Esophagus mucosa (tissue), 1 donor: ENCODE data around the gene HES4. TPM values are rescaled to one million over a fixed set of nuclear protein-coding genes. Genes with fewer than 3 reads are reported as not detected.
"Not testable (repeated sequence)": the region's sequence is repeated elsewhere in the genome, so short reads cannot be mapped to it uniquely, and the experiment has no call there.

ENCODE experiments used
- ATAC-seq: fragments of 200-7000 bp; cut with Tn5 transposase; one replicate; pipeline ENCODE4 v1.9.1; 2020
- total RNA-seq: library from RNA; stranded (reverse); gene quantifications from one replicate; pipeline ENCODE4 v1.2.4, GENCODE V29; 2023
- donor health status: DM: yes; HTN: yes; CAD: no.

The HES4 gene
- total RNA-seq, 1 donor from 2014 or later, result 15.7 TPM

GRCh38 chr1:1033009-1033587, 33.2 kb upstream of the HES4 start:
- peak; percentile 89 for ATAC-seq

DNA sequence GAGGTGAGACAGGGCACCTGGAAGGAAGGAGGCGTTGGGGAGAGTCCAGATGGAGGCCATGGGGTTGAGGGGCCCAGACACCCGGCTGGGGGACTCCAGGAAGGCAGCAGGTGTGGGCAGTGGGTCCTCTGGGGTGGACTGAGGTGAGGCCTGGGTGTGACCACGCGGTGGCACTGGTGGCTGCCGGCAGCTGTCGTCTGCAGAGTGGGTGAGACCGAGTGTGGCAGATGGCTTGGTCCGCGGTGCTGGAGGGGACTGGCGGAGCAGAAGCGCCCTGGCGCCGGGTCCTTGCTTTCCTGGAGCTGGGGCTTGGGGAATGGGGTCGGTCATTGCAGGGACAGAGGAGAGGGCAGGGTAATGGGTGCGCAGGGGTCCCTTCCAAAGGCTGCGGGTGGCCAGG, 32.5 kb upstream of the HES4 start:
- ATAC-seq, result peak; percentile 2

DNA sequence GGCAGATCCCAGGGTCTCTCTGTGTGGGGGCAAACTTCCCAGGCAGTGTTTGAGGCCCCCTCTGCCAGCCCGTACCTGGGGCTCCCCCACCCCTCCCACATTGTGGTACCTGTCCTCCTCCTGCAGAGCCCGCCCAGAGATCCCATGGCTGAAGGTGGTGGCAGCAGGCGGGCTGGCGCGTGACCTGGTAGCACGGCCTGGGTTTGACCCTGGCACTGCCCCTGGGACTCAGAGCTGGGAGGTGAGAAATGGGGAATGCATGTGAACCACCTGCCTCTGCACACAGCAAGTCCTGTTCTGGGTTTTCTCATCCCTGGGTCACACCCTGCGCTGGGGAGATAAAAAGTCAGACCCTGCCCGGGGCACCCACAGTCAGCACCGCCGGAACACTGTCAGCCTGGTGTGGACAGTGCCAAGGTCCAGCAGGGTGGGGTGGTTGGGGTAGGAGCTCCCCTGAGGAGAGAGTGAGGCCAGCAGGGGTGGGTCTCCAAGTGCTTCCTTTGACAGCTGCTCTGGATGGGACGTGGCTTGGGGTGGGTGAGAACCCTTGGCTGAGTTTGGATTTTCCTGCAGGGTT, 31.9 kb upstream of the HES4 start:
- no peak for ATAC-seq

DNA sequence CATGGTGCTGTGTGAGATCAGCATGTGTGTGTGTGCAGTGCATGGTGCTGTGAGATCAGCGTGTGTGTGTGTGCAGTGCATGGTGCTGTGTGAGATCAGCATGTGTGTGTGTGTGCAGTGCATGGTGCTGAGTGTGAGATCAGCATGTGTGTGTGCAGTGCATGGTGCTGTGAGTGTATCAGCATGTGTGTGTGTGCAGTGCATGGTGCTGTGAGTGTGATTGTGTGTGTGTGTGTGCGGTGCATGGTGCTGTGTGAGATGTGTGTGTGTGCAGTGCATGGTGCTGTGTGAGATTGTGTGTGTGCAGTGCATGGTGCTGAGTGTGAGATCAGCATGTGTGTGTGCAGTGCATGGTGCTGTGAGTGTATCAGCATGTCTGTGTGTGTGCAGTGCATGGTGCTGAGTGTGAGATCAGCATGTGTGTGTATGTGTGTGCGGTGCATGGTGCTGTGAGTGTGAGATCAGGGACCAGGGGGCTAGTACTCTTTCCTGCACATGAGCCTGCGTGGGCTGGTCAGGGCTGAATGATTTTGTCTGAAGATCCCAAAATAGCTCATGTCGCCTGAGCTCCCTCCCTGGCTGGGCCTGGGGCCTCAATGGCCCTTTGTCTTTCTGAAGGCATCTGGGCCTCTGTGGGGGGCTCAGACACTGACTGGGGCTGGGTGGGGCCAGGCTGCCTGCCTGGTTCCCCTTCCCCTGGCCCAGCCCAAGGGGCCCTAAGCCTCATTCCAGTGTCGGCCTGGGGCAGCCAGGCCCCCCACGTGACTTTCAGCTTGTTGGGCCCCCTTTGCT, 31.2 kb upstream of the HES4 start:
- ATAC-seq, result not testable (repeated sequence)

GRCh38 chr1:1027791-1028190, 27.9 kb upstream of the HES4 start:
- no peak for ATAC-seq

DNA sequence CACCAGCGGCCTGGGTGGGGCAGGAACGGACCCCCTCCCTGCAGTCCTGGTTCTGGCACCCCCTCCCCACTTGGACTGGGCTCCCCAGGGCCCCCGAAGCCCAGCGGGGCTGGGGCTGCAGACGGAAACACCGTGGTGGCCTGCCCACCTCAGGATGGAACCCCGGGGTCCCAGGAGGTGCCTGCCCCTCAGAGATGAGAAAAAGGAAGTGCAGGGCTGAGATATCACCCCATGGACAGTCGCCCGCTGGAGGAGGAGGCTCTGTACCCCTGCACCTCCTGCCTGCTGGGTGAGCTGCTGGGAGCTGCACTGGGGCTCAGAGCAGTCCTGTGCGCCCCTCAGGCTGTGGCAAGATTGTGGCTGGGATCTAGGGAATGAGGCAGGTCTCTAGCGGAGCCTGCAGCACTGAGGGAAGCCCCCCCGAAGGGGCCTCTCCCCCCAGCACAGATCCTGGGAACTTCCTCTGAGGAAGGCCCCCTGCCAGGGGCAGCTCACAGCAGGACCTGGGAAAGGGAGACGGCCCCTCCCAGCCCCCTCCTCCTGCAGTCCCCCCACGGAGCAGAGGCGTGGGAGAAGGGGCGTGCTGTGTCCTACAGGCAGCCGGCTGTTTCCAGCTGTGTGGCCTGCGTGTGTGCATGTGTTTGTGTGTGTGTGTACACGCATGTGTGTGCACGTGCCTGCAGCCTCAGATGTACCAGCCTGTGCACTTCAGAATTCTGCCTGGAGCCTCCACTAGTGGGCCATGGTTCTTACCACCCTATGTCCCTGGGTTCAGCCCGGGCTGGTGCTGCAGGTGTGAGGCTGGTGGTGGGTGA, 26.9 kb upstream of the HES4 start:
- ATAC-seq, result no peak

- no peak for ATAC-seq
Measured at GRCh38 chr1:1025730-1026129, 25.8 kb upstream of the HES4 start.

DNA sequence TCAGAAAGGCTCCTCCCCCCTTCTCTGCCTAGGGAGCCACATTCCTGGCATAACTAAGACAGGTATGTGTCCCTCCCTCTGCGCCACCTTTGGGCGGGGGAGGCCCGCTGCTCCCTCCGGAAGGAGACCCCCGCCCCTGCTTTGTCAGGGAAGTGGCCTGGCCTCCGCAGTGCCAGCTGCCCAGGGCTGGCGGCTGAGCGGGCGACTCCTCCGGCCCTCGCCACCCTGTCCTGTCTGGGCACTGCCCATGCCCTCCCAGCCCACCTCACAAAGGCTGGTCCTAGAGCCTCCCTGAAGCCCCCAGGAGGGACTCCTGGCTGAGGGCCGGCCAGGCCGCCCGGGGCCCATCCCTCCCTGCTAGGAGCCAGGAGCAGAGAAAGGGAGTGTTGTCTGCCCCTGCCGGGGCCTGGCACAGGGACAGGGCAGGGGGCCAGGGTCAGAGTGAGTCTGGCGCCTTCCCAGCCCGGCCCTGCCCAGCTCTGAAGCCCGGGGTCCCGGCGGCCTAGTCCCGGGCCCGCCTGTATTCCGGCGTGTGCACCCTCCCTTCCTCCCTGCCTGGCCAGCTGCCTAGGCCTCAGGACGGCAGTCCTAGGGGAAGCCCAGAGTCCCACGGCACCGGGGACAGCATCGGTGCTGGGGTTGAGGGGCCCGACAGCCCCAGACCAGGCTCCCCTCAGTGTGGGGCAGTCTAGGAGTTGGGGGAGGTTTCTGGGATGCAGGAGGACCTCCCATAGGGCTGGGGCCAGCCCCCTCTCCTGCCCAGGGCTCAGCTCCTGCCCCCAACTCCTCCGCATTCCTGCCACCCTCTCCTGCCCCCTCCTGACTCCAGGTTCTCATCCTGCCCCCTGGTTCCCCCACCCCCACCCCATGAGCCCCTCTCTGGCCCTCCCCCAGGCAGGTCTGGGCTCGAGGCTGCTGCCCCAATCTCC, 25.1 kb upstream of the HES4 start:
- ATAC-seq, result peak; percentile 60

DNA sequence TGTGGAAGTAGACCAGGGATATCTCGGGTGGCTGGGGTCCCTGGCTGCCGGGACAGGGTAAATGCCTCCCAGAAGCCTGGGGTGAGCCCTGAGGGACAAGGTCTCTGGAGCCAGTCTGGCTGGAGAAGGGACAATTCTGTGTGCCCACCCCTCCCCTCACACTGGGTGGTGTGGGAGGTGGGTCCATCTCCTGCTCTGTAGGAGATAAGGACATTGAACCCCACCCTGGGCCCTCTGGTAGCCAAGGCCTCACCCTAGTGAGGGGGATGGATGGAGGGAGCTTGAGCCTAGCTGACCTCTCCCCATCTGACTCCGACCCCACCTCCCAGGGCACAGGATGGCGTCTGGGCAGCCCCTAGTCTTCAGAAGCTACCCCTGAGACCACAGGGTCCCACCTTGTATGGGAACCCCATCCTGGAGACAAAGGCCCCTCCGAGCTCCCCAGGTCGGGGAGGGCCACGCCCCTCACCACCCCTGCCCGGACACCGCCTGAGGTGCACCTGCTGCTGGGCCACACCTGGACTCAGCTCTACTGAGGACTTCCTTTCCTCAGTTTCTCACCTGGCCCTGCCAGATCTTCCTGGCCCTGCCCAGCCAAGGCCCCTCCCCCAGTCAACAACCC, 24.4 kb upstream of the HES4 start:
- ATAC-seq, result no peak

DNA sequence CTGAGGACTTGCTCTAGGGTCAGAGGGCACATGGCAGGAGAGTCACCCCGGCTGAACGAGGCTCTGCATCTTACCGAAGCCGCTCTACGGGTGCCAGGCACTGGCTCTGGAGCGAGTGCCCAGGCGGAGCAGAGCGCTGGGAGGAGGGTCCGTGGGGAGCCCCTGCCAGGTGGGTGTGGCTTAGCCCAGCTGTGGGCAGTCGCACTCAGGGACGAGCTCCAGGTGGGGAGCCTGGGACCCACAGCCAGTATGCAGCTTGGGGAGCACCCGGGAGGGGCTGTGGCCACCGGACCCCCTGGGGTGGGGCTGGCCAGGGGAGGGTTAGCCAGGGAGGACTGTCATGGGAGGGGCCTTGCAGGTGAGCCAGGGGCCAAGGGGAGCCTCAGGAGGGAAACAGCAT, 23.8 kb upstream of the HES4 start:
- no peak for ATAC-seq

GRCh38 chr1:1022302-1023009, 22.6 kb upstream of the HES4 start:
- no peak for ATAC-seq

DNA sequence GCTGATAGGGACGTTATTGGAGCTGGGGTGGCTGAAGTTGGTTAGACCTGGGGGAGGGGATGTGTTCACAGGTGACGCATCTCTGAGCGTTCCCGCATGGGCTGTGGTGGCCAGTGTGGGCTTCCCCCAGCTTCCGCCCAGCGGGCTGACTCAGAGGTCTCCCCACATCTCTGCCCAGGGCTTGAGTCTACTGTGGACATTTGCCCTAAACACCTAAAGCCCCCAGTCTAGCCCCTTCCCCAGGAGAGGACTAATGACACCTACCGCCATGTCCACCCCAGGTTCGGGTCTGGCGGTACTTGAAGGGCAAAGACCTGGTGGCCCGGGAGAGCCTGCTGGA, 22.0 kb upstream of the HES4 start:
- ATAC-seq, result no peak

DNA sequence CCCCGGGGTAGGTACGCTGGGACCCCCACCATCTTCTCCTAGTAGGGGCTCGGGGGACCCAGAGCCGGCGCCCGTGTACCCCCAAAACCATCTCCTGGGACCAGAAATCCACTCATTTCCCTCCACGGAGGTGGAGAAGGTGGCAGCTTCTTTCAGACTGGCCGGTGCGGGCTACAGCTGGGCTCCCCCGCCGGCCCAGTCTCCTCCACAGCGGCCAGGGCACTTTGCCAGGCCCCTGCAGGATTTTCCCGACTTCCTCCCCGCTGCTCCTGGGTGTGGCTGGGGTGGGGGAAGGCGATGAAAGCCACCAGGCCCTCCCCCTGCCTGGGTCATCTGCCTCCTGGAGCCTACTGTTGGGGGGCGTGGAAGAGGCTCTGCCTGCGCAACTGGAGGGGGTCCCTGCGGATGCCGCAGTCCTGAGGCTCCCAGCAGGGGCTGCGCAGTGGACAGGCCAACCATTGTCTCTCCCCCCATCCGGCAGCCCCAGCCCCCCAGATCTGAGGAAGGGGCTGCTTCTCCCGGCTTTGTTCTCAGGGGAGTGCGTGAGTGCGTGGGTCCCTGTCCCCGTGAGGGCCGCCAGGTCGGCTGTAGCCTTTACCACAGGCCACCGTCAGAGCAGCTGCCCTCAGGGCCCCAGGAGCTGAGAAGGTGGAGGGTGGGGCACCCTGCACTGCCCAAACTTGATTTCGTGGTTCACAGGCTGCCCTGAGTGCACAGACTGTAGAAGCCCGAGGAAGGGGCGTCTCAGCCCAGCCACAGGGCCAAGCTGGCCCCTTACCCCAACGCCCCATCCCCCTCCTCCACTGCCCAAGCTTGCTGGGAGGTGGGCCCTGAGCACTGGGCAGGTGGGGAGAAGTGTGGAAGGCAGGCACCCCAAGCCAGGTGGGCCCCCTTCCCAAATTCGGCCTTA, 21.4 kb upstream of the HES4 start:
- ATAC-seq, result peak; percentile 60

- no peak for ATAC-seq
Measured at GRCh38 chr1:1020415-1021009, 20.6 kb upstream of the HES4 start.

GRCh38 chr1:1020000-1020404, 20.1 kb upstream of the HES4 start, which contains the start of gene AGRN:
AGRN (plus strand) TSS chr1:1020120; CDS start chr1:1020173, 53 bp downstream.
- ATAC-seq, result peak; percentile 19

DNA sequence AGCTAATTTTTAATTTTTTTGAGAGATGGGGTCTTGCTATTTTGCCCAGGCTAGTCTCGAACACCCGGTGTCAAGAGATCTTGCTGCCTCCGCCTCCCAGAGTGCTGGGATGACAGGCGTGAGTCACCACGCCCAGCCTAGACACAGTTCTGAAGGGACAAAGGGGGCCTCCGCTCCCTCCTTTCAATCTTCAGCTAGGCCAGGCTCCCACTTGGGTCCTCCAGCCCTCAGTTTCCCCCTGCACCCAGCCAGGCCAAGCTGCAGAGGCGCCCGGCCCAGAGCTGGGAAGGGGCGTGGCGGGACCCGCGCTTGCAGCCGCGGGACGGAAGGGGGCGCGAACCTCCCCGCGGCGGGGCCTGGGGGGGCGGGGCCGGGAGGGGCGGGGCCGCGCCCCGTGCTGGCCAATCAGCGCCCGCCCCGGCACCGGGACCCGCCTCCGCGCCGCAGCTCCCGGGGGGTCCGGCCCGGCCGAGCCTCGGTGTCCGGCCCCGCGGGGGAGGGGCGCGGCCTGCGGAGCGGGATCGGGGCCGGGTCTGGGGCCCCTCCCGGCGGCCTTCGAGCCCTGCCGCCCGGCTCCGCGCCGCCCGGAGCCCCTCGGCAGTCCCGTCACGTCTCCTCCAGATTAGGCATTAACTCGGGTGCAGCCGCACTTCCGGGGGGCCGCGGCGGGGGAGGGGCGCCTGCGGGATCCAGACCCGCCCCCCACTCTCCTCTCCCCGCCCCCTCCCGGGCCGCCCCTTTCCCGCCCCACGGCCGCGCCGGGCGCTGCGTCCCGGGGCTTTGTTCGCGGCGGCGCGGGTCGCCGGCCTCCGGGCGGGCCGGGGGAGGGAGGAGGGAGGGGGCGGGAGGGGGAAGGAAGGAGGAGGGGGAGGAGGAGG, 19.5 kb upstream of the HES4 start:
- peak; percentile 77 for ATAC-seq

DNA sequence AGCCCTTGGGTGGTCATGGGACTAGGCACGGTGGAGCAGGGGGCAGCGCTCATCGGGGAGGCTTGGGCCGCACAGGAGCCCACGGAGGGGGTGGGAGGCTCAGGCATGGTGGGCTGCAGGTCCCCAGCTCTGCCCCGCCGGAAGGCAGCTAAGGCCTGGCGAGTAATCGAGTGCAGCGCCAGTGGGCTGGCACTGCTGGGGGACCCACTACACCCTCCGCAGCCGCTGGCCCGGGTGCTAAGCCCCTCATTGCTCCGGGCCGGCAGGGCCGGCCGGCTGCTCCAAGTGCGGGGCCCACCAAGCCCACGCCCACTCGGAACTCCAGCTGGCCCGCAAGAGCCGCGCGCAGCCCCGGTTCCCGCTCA, 18.4 kb upstream of the HES4 start:
- not testable (repeated sequence) for ATAC-seq
